ENCODE measurements around the gene HDAC9.

GRCh38 chr7:18471476-18472160 is 23.9 kb upstream of the HDAC9 start:
- TF ChIP-seq CTCF (IDR thresholded peaks at IDR 0.05) (no peak), POLR2A (IDR thresholded peaks at IDR 0.05) (no peak)
